Measurements from ENCODE around the gene TUBB2A. TPM values are rescaled to one million over a fixed set of nuclear protein-coding genes. Genes with fewer than 3 reads are reported as not detected.

Gene TUBB2A
- total RNA-seq, 1 donor from 2014 or later = 72.7 TPM

- intact Hi-C loops (cut with DNase I) = no loop called here
- H3K36me3 ChIP-seq = peaks cover 0 to 45% of the 10 kb centered on the region in 2 donors
Observed at GRCh38 chr6:3133515-3133914, 23.8 kb downstream of the TUBB2A start.

GRCh38 chr6:3131695-3132094 lies 25.6 kb downstream of the TUBB2A start:
- TF ChIP-seq POLR2AphosphoS5 (IDR thresholded peaks at IDR 0.05; ENCODE audit: insufficient read depth in 1 of 2, low read depth in 1 of 2) = no peak
- TF ChIP-seq POLR2A (IDR thresholded peaks at IDR 0.05) = no peak
- no peaks in the 10 kb centered on the region for H3K4me1 ChIP-seq
- H3K4me3 ChIP-seq = no peak overlapping the region
- no peaks in the 10 kb centered on the region for H3K27me3 ChIP-seq
- no peaks in the 10 kb centered on the region for H3K9me3 ChIP-seq
- no peak for DNase-seq (ENCODE audit: extremely low spot score in 2 of 2)
- peaks cover 0 to 36% of the 10 kb centered on the region in 2 donors for H3K36me3 ChIP-seq
- intact Hi-C loops (cut with DNase I) = no loop called here
- no peak overlapping the region for H3K27ac ChIP-seq

More at GRCh38 chr6:3133515-3133914, 23.8 kb downstream of the TUBB2A start:
- no peak overlapping the region for H3K27ac ChIP-seq
- peaks cover 1% of the 10 kb centered on the region for H3K4me1 ChIP-seq
- no peaks in the 10 kb centered on the region for H3K27me3 ChIP-seq
- no peak overlapping the region for H3K4me3 ChIP-seq
- TF ChIP-seq CTCF (IDR thresholded peaks at IDR 0.05) = no peak
- TF ChIP-seq POLR2A (IDR thresholded peaks at IDR 0.05) = no peak
- no peak for TF ChIP-seq POLR2AphosphoS5 (IDR thresholded peaks at IDR 0.05; ENCODE audit: insufficient read depth in 1 of 2, low read depth in 1 of 2)
- H3K9me3 ChIP-seq = no peaks in the 10 kb centered on the region
- DNase-seq (ENCODE audit: extremely low spot score in 2 of 2) = no peak

- no peak for TF ChIP-seq CTCF (IDR thresholded peaks at IDR 0.05)
- no peak for TF ChIP-seq POLR2A (IDR thresholded peaks at IDR 0.05)
- TF ChIP-seq POLR2AphosphoS5 (IDR thresholded peaks at IDR 0.05; ENCODE audit: insufficient read depth in 1 of 2, low read depth in 1 of 2) = no peak
- Histone ChIP-seq H3K9me3 (no peaks in the 10 kb centered on the region), H3K27me3 (no peaks in the 10 kb centered on the region), H3K27ac (no peak overlapping the region), H3K36me3 (peaks cover 0 to 28% of the 10 kb centered on the region in 2 donors), H3K4me3 (no peak overlapping the region), H3K4me1 (no peaks in the 10 kb centered on the region)
- DNase-seq (ENCODE audit: extremely low spot score in 2 of 2) = no peak
- intact Hi-C loops (cut with DNase I) = no loop called here
Observed at GRCh38 chr6:3128356-3129108, 28.8 kb downstream of the TUBB2A start.

GRCh38 chr6:3125815-3126214 lies 31.5 kb downstream of the TUBB2A start:
- Histone ChIP-seq H3K4me3 (no peak overlapping the region), H3K36me3 (peaks cover 0 to 13% of the 10 kb centered on the region in 2 donors), H3K27ac (no peak overlapping the region), H3K4me1 (no peaks in the 10 kb centered on the region), H3K9me3 (no peaks in the 10 kb centered on the region), H3K27me3 (no peaks in the 10 kb centered on the region)
- no peak for TF ChIP-seq CTCF (IDR thresholded peaks at IDR 0.05)
- no peak for TF ChIP-seq POLR2AphosphoS5 (IDR thresholded peaks at IDR 0.05; ENCODE audit: insufficient read depth in 1 of 2, low read depth in 1 of 2)
- no peak for TF ChIP-seq POLR2A (IDR thresholded peaks at IDR 0.05)
- intact Hi-C loops (cut with DNase I) = no loop called here
- DNase-seq (ENCODE audit: extremely low spot score in 2 of 2) = no peak

GRCh38 chr6:3124667-3125066 lies 32.7 kb downstream of the TUBB2A start:
- intact Hi-C loops (cut with DNase I) = loop anchor here (5.0 kb wide), 1 partner anchor 133 kb away; the partner anchor contains the start of gene PSMG4
- DNase-seq (ENCODE audit: extremely low spot score in 2 of 2) = no peak
- Histone ChIP-seq H3K36me3 (peaks cover 0 to 2% of the 10 kb centered on the region in 2 donors), H3K9me3 (no peaks in the 10 kb centered on the region), H3K27ac (no peak overlapping the region), H3K4me3 (no peak overlapping the region), H3K4me1 (peaks cover 1% of the 10 kb centered on the region), H3K27me3 (no peaks in the 10 kb centered on the region)
- TF ChIP-seq CTCF (IDR thresholded peaks at IDR 0.05) = no peak
- no peak for TF ChIP-seq POLR2A (IDR thresholded peaks at IDR 0.05)
- no peak for TF ChIP-seq POLR2AphosphoS5 (IDR thresholded peaks at IDR 0.05; ENCODE audit: insufficient read depth in 1 of 2, low read depth in 1 of 2)
